ENCODE measurements around the gene GNPTG.
A peak's percentile ranks its signal among the peaks of the same experiment; 100 is the strongest.

GNPTG gene

GRCh38 chr16:1351582-1352362 is at the start of gene GNPTG, which contains the start of gene TSR3:
Gene GNPTG (plus strand): TSS chr16:1351931. CDS start chr16:1351966, 35 bp downstream.
Gene TSR3 (minus strand): TSS chr16:1351878. CDS start chr16:1351804, 74 bp downstream.
- DNase-seq (ENCODE audit: low read depth in 2 of 2): peak; percentile 63 to 68

GRCh38 chr16:1305823-1306222 is 45.9 kb upstream of the GNPTG start:
- no peak for DNase-seq (ENCODE audit: low read depth in 2 of 2)

DNA sequence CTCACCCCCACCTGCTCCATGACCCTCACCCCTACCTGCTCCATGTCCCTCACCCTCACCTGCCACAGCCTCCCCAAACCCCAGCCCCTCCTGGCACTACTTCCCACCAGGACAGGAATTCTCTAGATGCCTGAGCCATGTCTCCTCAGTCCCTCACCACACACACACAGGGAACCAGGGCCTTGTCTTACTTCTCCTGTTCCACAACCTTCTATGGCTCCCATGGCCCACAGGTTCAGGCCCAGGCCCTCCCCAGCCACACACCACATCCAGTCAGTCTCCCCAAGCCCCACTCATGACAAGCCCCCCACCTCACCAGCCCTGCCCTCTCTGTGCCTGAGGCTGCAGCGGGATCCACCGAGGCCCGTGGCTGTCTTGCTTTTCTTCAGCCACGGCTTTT is 45.4 kb upstream of the GNPTG start:
- DNase-seq (ENCODE audit: low read depth in 2 of 2): no peak

DNA sequence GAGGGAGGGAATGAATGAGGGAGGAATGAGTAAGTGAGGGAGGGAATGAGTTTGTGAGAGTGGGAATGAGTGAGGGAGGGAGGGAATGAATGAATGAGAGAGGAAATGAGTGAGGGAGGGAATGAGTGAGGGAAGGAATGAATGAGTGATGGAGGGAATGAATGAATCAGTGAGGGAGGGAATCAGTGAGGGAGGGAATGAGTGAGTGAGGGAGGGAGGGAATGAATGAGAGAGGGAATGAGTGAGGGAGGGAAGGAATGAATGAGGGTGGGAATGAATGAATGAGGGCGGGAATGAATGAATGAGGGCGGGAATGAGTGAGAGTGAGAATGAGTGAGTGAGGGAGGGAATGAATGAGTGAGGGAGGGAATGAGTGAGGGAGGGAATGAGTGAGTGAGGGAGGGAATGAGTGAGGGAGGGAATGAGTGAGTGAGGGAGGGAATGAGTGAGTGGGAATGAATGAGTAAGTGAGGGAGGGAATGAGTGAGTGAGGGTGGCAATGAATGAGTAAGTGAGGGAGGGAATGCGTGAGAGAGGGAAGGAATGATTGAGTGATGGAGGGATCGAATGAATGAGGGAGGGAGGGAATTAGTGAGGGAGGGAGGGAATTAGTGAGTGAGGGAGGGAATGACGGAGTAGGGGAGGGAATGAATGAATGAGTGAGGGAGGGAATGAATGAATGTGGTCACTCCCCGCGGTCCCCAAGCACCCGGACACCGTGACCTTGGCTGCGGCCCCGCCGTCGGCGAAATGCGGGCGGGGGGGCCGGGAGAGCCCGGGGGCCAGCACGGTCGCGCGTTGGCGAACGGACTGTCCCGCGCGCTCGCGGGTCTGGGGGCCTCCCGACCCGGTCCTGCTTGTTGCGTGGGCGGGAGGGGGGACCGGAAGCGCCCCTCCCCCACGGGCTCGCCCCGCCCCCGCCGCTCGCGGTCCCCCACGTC is 43.4 kb upstream of the GNPTG start:
- no peak for DNase-seq (ENCODE audit: low read depth in 2 of 2)

GRCh38 chr16:1308977-1309885 is 42.5 kb upstream of the GNPTG start, which contains the start of gene UBE2I:
Gene UBE2I (plus strand): TSS chr16:1309636. CDS start chr16:1314031, 4,395 bp downstream.
- peak; percentile 91 to 95 for DNase-seq (ENCODE audit: low read depth in 2 of 2)

DNA sequence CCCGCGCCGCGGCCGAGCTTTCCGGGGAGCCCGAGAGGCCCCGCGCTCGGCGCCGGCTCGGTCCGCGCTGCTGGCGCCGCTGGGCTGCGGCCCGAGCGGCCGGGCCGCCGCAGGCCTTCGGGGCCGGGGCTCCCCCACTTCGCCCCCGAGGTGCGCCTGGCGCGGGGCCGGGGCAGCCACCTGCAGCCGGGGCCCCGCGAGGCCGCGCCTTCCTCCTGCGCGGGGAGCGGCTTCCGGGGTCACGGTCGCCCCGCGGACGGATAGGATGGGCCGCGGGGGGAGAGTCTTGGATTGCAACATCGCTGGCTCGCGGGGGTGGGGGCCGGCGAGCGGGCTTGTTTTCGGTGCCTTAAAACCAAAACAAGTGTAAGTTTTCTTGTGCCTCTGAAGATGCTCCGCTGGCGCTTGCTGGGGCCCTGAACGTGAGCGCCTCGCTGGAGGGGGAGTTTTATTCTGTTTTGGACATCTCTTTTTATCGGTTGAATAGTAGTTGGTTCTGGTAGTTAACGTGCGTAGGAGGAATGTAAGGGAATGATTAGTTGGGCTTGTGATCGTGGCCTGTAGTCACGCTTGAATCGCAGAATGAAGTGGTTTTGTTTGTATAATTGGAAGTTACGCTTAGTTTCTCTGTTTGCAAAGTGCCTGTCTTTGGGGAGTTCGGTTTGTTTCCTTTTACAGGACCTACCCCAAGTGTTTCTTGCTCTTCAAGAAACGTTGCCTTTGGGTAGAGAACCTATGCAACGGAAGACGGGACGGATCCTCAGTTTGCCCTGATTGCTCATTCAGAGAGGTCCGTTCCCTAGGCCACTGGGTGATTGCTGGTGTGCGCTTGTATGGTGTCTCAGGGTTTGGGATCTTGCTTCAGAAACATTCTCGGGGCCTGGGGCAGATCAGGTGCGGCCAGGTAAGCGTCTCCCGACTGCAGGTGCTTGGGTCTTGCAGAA is 41.6 kb upstream of the GNPTG start:
- peak; percentile 28 to 30 for DNase-seq (ENCODE audit: low read depth in 2 of 2)

DNA sequence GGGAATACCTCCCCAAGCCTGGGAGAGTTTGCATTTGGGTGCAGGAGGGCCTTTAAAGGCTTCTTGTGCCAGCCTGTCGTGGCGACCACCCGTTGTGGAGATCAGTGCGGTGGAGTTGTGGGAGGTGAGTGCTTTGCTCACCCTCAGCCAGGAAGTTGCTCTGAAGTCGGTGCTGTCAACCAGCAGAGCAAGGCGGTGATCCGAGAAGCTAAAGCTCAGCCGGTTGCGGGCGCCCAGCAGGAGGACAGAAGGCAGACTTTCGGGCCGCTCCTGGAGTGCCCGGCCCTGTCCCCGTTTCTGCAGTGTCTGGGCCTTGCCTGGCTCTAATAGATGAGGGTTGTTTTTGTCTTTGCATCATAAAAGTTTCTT is 40.9 kb upstream of the GNPTG start:
- no peak for DNase-seq (ENCODE audit: low read depth in 2 of 2)

GRCh38 chr16:1311212-1311737 is 40.5 kb upstream of the GNPTG start:
- DNase-seq (ENCODE audit: low read depth in 2 of 2): no peak

GRCh38 chr16:1311738-1312466 is 39.8 kb upstream of the GNPTG start:
- no peak for DNase-seq (ENCODE audit: low read depth in 2 of 2)

- DNase-seq (ENCODE audit: low read depth in 2 of 2): no peak
Observed at GRCh38 chr16:1312467-1312816, 39.3 kb upstream of the GNPTG start.

DNA sequence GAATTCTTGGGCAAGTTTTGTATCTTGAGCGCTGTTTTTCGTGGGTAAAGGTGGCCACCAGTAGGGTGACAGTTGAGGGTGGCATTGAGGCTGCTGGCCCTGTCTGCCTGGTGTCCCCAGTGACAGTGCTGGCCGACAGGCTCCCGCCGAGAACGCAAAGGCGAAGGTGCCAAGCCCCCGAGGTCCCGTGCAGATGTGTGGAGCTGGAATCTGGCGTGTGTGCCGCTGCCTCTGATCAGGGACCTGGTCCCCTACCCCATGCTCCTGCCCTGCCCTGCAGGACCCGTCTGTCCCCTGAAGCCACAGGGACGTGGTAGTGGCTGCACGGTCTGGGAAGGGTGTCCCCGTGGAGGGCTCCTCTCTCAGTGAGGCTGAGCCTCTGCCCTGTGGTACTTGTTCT is 38.8 kb upstream of the GNPTG start:
- DNase-seq (ENCODE audit: low read depth in 2 of 2): no peak

DNA sequence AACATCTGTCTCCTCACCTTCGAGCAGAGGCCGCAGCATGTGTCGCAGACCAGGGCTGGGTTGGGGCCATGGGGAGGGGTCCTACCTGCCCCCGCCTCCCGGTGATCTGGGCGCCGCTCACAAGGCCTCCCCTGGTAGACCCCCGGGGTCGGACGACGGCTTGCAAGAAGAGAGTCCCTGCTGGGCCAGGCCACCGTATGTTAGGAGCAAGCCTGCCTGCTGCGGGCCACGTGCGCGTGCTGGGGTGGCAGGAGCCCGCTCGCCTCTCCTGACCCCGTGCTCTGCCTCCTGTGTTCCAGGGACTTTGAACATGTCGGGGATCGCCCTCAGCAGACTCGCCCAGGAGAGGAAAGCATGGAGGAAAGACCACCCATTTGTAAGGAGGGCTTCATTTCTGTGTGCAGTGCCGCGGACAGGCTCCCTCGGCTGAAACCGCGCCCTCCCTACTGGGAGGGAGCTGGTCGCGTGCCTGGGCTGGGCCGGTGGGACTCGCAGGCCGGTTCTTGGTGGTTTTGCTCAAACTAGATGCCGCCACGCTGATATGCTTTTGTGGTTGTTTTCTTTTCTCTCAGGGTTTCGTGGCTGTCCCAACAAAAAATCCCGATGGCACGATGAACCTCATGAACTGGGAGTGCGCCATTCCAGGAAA is 37.9 kb upstream of the GNPTG start:
- DNase-seq (ENCODE audit: low read depth in 2 of 2): no peak

GRCh38 chr16:1314399-1315068 is 37.2 kb upstream of the GNPTG start:
- DNase-seq (ENCODE audit: low read depth in 2 of 2): no peak

- no peak for DNase-seq (ENCODE audit: low read depth in 2 of 2)
Observed at GRCh38 chr16:1315081-1316032, 36.4 kb upstream of the GNPTG start.

- no peak for DNase-seq (ENCODE audit: low read depth in 2 of 2)
Observed at GRCh38 chr16:1316033-1316405, 35.7 kb upstream of the GNPTG start.

- no peak for DNase-seq (ENCODE audit: low read depth in 2 of 2)
Observed at GRCh38 chr16:1317479-1318267, 34.1 kb upstream of the GNPTG start.

GRCh38 chr16:1318268-1318545 is 33.5 kb upstream of the GNPTG start:
- no peak for DNase-seq (ENCODE audit: low read depth in 2 of 2)

Measured in activated CD8-positive, alpha-beta memory T cell treated with anti-CD3 and anti-CD28 coated beads for 4 hours (primary cell).